PC-9 (cell line): Measurements from ENCODE around the gene ADSS1.

Source experiments
- CTCF ChIP-seq: fragments of 200-600 bp; sonication (generic); conservative IDR thresholded peaks from 2 replicates; pipeline ENCODE4 v1.6.1; 2017; ENCODE audit warnings: mixed run types, antibody characterized with exemption, mild to moderate bottlenecking, moderate library complexity
- EZH2 ChIP-seq: fragments of 200-600 bp; sonication (generic); IDR thresholded peaks from 2 replicates; pipeline ENCODE4 v1.8.0; 2017; ENCODE audit warnings: antibody characterized with exemption, low read depth

GRCh38 chr14:104789752-104790743 is 66.0 kb downstream of the ADSS1 start:
- TF ChIP-seq EZH2 (no peak), CTCF (no peak)
